Activated naive CD8-positive, alpha-beta T cell (primary cell): ENCODE results near the gene SP6.

Experiments
- H3K27ac Mint-ChIP-seq: one replicate; pipeline ENCODE4 v1.8.0; 2021; ENCODE audit warnings: mixed read lengths
- H3K27me3 Mint-ChIP-seq: one replicate; pipeline ENCODE4 v1.8.0; 2021; ENCODE audit warnings: mixed read lengths
- H3K36me3 Mint-ChIP-seq: one replicate; pipeline ENCODE4 v1.8.0; 2021; ENCODE audit warnings: mixed read lengths
- H3K4me1 Mint-ChIP-seq: one replicate; pipeline ENCODE4 v1.8.0; 2021; ENCODE audit warnings: low read depth, mixed read lengths
- H3K4me3 Mint-ChIP-seq: one replicate; pipeline ENCODE4 v1.8.0; 2021; ENCODE audit warnings: mild to moderate bottlenecking, mixed read lengths
- H3K9me3 Mint-ChIP-seq: one replicate; pipeline ENCODE4 v1.8.0; 2021; ENCODE audit warnings: low read depth, mixed read lengths

Gene SP6

DNA sequence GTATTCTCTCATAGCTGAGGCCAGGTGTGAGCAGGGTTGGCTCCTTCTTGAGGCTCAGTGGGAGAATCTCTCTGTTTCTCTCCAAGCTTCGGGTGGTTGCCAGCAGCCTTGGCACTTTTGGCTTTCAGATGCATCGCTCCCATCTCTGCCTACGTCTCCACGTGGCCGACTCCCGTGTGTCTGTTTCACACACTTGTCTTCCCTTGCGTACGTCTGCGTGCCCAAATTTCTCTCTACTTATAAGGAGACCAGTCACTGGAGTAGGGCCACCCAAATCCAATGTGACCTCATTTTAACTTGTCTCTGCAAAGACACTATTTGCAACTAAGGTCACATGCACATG, 44.1 kb downstream of the SP6 start:
- Mint-ChIP-seq H3K27ac (no peak overlapping the region), H3K27me3 (peaks cover 1% of the 10 kb centered on the region), H3K36me3 (no peaks in the 10 kb centered on the region), H3K9me3 (no peaks in the 10 kb centered on the region), H3K4me1 (peaks cover 6% of the 10 kb centered on the region), H3K4me3 (no peak overlapping the region)

DNA sequence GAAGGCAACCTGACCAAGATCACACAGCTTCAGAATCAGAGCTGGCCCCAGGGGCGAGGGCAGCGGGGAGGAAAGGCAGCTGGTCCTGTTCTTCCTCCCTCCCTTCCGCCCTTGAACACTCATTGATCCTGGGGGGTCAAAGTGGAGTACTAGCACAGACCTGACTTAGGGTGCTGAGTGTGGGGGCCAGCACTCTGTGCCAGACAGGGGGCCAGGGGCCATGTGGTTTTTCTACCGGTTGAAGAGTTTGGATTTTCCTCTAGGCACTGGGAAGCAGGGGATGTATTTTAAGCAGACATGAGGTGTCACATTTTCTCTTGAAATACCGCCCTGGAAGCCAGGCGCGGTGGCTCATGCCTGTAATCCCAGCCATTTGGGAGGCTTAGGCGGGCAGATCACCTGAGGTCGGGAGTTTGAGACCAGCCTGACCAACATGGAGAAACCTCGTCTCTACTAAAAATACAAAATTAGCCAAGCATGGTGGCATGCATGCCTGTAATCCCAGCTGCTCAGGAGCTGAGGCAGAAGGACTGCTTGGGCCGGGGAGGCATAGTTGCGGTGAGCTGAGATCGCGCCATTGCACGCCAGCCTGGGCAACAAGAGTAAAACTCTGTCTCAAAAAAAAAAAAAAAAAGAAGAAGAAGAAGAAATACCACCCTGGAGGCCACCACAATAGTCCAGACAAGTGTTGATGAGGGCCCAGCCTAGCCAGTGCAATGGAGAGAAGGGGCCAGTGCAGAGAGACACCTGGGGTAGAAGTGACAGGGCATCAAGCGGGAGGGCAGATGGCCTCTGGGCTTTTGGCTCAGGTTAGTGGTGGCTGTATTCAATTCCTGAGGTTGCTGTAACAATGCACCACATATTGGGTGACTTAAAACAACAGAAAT, 44.7 kb downstream of the SP6 start:
- no peak overlapping the region for H3K4me3 Mint-ChIP-seq
- H3K9me3 Mint-ChIP-seq, result no peaks in the 10 kb centered on the region
- H3K36me3 Mint-ChIP-seq, result no peaks in the 10 kb centered on the region
- peaks cover 6% of the 10 kb centered on the region for H3K4me1 Mint-ChIP-seq
- peaks cover 1% of the 10 kb centered on the region for H3K27me3 Mint-ChIP-seq
- H3K27ac Mint-ChIP-seq, result no peak overlapping the region

DNA sequence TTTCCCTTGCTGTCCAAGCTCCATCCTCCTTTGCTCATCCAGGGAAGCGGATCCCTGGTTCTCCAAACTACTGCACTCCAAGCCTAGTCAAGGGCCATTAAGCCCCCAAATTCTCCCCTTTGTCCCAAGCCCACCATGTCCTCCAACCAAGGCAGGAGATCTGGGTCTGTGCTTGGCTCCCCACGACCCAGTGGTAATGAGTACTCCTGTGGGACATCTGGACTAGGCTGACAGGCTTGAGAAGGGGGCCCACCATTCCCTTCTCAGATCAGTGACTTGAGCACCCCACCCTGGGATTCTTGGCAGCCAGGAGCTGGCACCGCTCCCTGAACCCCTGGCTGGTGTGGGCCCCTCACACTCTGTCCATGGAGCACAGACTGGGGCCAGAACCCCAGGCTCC, 46.5 kb downstream of the SP6 start:
- H3K27ac Mint-ChIP-seq, result no peak overlapping the region
- H3K4me1 Mint-ChIP-seq, result no peaks in the 10 kb centered on the region
- H3K27me3 Mint-ChIP-seq, result peaks cover 1% of the 10 kb centered on the region
- no peak overlapping the region for H3K4me3 Mint-ChIP-seq
- no peaks in the 10 kb centered on the region for H3K36me3 Mint-ChIP-seq
- H3K9me3 Mint-ChIP-seq, result no peaks in the 10 kb centered on the region

DNA sequence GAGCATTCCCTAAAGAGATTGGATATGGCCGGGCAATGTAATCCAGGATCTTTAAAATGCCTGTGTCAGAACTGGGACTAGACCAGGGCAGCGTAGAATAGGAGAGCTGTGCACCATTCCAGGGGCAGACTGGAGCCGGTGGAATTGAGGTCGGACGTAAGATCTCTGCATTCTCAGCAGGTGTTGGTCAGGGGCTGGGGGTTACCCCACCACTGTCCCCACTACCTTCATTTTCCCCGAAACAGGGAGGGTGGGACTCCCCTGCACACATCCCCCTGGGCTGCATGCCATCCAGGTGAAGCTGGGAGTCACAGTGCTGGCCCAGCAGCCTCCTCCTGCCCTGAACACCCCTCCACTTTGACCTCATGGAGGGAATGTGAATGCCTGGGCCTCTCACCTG, 47.2 kb downstream of the SP6 start:
- Mint-ChIP-seq H3K27me3 (peaks cover 1% of the 10 kb centered on the region), H3K4me3 (no peak overlapping the region), H3K4me1 (no peaks in the 10 kb centered on the region), H3K27ac (no peak overlapping the region), H3K9me3 (no peaks in the 10 kb centered on the region), H3K36me3 (no peaks in the 10 kb centered on the region)

DNA sequence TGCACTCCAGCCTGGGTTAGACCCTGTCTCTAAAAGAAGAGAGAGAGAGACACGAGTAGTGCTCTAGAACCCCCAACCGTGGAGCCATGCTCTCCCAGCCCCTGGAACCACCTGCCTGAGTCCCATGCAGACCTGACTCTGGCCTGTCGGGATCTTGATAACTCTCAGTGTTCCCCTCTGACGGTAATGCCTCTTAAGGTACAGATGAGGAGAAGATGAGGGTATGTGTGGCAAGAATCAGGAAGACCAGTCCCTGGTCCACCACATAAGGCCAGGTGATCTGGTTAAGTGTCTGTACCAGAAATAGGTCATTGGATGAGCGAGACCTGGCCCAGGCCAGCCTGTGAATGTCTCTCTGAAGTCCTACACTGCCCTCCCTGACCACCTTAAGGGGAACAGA, 47.8 kb downstream of the SP6 start:
- Mint-ChIP-seq H3K9me3 (no peaks in the 10 kb centered on the region), H3K27me3 (peaks cover 1% of the 10 kb centered on the region), H3K4me1 (no peaks in the 10 kb centered on the region), H3K36me3 (no peaks in the 10 kb centered on the region), H3K27ac (no peak overlapping the region), H3K4me3 (no peak overlapping the region)

DNA sequence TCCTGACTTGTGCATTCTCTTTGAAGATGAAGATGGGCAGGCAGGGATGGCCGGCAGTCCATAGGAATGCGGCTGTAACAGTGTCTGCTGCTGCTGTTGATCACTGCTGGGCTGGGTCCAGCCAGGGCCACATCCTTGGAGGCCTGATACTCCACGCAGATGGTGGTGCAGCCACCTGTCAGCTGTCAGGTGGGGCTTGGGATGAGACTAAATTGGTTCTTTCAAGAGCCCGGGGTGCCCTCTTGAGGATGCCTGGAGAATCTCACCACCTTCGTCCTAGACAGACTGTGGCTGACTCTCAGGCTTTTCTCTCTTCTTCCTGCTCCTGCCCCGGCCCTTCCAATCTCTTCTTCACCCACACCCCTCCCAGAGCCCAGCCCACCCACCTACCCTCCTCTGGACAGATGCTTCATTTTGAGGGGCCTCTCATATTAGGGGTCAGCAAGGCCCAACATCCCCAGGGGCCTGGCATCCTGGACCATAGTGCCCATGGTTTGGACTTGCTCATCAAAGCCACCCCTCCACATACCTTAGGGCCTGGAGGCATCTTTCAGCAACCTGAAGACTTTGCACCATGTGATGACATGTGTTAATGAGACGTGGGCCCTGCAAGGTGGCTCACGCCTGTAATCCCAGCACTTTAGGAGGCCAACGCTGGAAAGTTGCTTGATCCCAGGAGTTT, 48.5 kb downstream of the SP6 start:
- no peak overlapping the region for H3K27ac Mint-ChIP-seq
- no peak overlapping the region for H3K4me3 Mint-ChIP-seq
- H3K27me3 Mint-ChIP-seq, result peaks cover 3% of the 10 kb centered on the region
- H3K9me3 Mint-ChIP-seq, result no peaks in the 10 kb centered on the region
- H3K4me1 Mint-ChIP-seq, result no peaks in the 10 kb centered on the region
- H3K36me3 Mint-ChIP-seq, result no peaks in the 10 kb centered on the region

DNA sequence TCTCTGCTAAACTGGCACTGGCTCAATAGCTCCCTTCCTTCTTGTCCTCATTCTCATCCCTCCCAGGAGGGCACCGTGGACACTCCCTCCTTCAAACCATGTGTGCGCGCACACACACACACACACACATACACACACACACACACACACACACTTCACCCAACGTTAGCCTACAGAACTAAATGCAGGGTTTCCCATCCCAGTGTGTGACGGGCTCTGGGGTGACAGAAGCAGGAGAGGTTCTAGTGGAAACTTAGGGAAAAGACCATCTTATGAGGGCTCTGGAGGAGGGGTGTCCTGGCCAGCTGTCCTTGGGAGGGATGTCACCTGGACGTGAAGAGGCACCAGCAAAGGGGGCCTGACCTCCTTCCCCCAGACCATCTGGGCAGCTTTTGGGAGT, 49.1 kb downstream of the SP6 start:
- H3K4me3 Mint-ChIP-seq, result no peak overlapping the region
- peaks cover 5% of the 10 kb centered on the region for H3K27me3 Mint-ChIP-seq
- H3K27ac Mint-ChIP-seq, result no peak overlapping the region
- H3K36me3 Mint-ChIP-seq, result no peaks in the 10 kb centered on the region
- no peaks in the 10 kb centered on the region for H3K4me1 Mint-ChIP-seq
- no peaks in the 10 kb centered on the region for H3K9me3 Mint-ChIP-seq

DNA sequence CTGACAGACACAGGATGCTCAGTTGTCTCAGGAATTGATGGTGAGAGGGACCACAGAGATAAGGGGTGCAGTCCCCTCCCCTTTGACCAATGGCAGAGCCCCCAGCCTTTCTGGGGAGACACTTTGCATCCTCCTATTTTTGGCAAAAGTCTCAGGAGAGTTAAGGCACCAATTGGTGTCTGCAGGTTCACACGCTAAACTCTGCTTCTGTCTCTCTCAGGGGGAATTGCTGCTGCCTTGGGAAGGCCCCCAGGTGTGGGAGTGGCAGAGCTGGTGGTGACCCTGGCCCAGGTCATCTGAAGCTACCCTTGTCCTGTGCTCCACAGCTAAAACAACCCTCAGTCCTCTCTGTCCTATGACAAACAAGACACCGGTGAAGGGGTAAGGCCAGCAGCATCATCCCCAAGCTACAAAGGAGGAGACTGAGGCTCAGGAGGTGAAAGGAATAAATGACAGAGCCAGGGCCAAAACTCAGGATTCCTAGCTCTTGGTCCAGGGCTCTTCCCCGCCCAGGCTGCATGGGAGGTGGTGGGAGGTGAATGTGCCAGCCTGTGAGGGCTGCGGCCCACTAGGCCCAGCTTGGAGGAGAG, 49.7 kb downstream of the SP6 start:
- Mint-ChIP-seq H3K4me1 (no peaks in the 10 kb centered on the region), H3K36me3 (no peaks in the 10 kb centered on the region), H3K27ac (no peak overlapping the region), H3K27me3 (peaks cover 5% of the 10 kb centered on the region), H3K9me3 (no peaks in the 10 kb centered on the region), H3K4me3 (no peak overlapping the region)

DNA sequence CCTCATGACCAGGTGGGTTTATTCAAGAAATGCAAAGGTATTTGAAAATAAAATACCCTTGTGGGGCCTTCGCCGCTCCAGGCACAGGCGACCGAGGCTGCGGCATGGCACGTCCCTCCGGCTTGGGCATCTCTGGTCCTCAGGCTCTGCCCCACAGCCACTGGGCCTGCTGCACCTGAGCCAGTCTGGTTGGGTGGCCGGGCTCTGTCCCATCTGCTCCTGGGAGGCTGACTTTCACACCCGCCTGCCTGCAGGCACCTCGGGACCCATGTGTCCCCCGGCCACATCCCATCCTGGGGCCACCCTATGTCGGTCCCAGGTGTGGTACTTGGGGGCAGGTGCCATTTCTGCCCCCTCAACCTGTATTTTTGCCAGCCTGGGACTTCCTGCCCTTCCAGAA, 50.3 kb downstream of the SP6 start:
- no peak overlapping the region for H3K4me3 Mint-ChIP-seq
- H3K27ac Mint-ChIP-seq, result no peak overlapping the region
- H3K4me1 Mint-ChIP-seq, result no peaks in the 10 kb centered on the region
- no peaks in the 10 kb centered on the region for H3K36me3 Mint-ChIP-seq
- peaks cover 5% of the 10 kb centered on the region for H3K27me3 Mint-ChIP-seq
- H3K9me3 Mint-ChIP-seq, result no peaks in the 10 kb centered on the region

DNA sequence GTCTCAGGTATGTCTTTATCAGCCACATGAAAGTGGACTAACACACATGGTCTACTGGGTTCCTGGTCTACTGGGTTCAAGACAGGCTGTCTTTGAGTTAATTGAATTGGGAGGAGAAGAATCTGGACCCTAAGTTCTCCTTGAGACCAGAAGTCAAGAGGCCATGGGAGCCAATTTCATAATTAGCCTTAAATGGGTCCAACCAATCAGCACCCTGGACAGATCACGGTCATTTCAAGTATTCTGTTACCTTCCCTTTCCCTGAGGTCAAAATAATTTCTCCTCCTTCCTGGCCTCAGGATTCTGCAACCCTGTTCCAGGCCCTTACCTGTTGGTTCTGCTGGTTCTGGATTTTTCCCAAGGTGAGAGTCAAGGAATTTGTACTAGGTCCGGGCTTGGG, 53.2 kb downstream of the SP6 start:
- H3K4me3 Mint-ChIP-seq, result no peak overlapping the region
- no peaks in the 10 kb centered on the region for H3K36me3 Mint-ChIP-seq
- no peaks in the 10 kb centered on the region for H3K4me1 Mint-ChIP-seq
- H3K9me3 Mint-ChIP-seq, result no peaks in the 10 kb centered on the region
- H3K27ac Mint-ChIP-seq, result no peak overlapping the region
- peaks cover 14% of the 10 kb centered on the region for H3K27me3 Mint-ChIP-seq
